B cell (primary cell): ENCODE data around the gene CCNG2.

ENCODE experiments used
- CTCF ChIP-seq: fragments of 200-600 bp; IDR thresholded peaks from one replicate; pipeline ENCODE4 v1.8.0; 2022; ENCODE audit warnings: antibody characterized with exemption, mild to moderate bottlenecking
- EZH2 ChIP-seq: IDR thresholded peaks from 2 replicates; pipeline ENCODE4 v1.6.1; 2012; ENCODE audit warnings: borderline replicate concordance, low read depth, mild to moderate bottlenecking, moderate library complexity, low read length; ENCODE audit not compliant: insufficient read depth, poor library complexity, severe bottlenecking

GRCh38 chr4:77188498-77189220, 31.7 kb downstream of the CCNG2 start:
- TF ChIP-seq CTCF = no peak
- TF ChIP-seq EZH2 = no peak
